NCI-H748 (cell line): ENCODE measurements around the gene CCN2.
"Not testable (repeated sequence)": the region's sequence is repeated elsewhere in the genome, so short reads cannot be mapped to it uniquely, and the experiment has no call there.

ENCODE experiments used
- DNase-seq: peaks from one replicate; lab custom pipeline; 2025; ENCODE audit not compliant: unreplicated experiment; lab: John Stamatoyannopoulos, UW

Gene CCN2

DNA sequence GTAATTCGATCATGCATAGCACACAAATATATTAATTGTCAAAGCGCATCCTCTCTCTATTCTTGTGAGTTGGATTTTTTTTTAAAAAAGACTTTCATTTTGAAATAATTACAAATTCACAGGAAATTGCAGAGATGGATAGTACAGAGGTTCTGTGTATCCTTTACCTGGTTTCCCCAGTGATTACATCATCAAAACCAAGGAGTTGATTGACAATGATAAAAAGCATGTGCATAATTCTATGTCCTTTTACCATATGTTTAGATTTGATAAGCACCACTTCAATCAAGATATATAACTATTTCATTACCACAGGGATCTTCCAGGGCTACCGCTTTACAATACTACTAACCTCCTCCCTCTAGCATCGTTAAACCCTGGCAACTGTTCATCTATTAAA lies 40.2 kb downstream of the CCN2 start:
- no peak for DNase-seq

DNA sequence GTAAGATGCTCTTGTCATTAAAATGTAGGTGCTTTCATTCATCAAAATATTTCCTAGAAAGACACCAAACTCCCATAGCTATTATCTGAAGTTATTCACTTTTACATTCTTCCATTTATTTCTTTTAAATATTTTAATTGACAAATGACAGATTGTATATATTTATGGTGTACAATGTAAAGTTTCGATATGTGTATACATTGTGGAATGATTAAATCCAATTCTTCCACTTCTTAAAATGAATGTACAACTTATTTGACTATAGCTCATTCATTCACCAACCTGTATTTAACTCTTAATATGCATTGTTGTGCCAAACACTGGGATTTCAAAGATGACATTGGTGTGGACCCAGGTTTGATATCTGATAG lies 41.0 kb downstream of the CCN2 start:
- no peak for DNase-seq

DNA sequence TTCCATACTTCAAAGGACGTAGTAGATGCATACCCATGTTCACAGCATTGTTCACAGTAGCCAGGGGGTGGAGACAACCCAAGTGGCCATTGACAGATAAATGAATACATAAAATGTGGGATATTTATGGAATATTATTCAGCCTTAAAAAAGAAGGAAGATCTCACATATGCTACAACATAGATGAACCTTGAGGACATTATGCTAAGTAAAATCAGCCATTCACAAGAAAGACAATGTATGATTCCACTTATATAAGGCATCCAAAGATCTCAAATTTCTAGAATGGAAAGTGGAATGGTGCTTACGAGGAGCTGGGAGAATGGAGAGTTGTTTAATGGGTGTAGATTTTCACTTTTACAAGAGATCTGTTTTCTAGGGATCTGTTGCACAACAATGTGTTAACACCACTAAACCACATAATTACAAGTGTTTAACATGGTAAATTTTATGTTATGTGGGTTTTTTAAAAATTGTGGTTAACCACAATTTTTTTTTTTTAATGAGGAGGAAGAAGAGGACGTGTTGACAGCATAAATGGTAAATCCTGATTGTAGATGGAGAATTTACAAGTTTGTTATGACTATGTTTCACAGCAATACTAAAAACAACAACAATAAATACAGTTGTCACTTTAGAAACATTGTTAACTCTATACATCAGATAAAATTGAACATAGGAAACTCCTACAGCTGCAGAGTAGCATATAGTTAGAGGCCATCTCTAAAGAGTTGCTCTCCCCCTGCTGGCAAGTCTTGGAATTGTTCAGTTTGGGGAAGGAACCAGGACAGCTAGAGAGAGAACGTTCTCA lies 41.6 kb downstream of the CCN2 start:
- peak; percentile 63 for DNase-seq

DNA sequence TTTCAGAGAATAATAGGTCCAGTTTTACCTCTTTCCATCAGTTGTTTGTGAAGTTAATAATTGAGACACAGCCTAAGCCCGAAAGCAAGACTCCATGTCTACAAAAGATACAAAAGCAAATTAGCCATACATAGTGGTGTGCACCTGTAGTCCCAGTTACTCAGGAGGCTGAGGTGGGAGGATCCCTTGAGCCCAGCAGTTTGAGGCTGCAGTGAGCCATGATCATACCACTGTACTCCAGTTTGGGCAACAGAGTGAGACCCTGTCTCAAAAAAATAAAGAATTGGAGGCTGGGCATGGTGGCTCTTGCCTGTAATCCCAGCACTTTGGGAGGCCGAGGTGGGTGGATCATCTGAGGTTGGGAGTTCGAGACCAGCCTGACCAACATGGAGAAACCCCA lies 42.4 kb downstream of the CCN2 start:
- DNase-seq = not testable (repeated sequence)

DNA sequence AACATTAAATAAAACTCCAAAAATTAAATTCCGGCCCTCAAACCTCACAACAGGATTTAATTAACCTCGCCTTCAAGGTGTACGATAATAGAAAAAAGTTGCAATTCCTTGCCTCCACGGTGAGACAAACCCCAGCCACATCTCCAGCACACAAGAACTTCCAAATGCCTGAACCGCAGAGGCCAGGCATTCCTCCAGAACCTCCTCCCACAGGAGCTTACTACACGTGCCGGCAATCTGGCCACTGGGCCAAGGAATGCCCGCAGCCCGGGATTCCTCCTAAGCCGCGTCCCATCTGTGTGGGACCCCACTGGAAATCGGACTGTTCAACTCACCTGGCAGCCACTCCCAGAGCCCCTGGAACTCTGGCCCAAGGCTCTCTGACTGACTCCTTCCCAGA lies 47.4 kb downstream of the CCN2 start:
- not testable (repeated sequence) for DNase-seq

DNA sequence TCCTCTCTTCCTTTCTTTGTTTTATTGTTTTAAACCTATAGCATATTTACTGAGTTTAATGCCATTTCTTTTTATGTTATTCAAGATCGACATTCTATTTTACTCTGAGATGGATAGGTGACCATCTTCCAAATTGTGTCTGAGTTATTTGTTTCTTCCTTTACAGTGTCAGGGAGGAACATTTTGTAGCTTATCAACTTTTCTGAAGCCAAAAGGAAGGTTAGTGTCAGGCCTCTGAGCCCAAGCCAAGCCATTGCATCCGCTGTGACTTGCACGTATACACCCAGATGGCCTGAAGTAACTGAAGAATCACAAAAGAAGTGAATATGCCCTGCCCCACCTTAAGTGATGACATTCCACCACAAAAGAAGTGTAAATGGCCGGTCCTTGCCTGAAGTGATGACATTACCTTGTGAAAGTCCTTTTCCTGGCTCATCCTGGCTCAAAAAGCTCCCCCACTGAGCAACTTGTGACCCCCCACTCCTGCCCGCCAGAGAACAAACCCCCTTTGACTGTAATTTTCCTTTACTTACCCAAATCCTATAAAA lies 49.8 kb downstream of the CCN2 start:
- not testable (repeated sequence) for DNase-seq

DNA sequence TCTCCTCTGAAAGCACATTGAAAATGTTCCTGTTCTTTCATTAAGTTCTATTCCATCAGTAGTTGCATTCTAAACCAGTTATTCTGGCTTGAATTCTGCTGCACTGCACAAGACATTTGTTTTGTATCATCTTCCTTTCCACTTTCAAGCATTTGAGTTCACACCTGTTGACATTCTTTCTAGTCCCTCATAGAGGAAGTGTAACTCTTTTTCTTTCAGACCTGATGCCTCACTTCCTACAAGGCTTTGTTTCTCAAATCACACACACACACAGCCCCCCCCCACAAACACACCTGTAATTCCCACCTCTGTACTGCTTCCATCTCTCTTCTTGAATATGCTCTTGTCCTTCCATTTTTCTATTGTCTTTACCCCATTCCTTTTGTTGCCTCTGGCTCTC lies 50.9 kb downstream of the CCN2 start:
- DNase-seq = no peak

DNA sequence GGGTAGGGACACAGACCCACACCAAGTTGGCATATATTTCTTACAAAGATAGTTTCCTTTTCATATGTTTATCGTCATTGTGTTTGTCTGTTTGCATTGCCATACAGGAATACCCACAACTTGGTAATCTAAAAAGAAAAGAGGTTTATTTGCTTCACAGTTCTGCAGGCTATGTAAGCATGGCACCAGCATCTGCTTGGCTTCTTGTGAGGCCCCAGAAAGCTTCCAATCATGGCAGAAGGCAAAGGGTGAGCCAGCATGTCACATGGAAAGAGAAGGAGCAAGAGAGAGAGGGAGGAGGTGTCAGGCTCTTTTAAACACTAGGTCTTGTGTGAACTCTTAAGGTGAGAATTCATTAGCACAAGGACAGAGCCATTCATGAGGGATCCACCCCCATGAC lies 52.5 kb downstream of the CCN2 start:
- DNase-seq = no peak
